ENCODE measurements around the gene SMIM7. TPM values are rescaled to one million over a fixed set of nuclear protein-coding genes. Genes with fewer than 3 reads are reported as not detected.

The SMIM7 gene
- total RNA-seq, 1 experiment from 2014 or later, result 66.4 TPM

GRCh38 chr19:16620584-16620983 is 39.4 kb downstream of the SMIM7 start:
- Histone ChIP-seq H3K9me3 (ENCODE audit: control insufficient read depth in 1 of 2, insufficient read depth in 1 of 2, low read depth in 1 of 2, low read length in 2 of 2) (no peaks in the 10 kb centered on the region), H2AFZ (ENCODE audit: low read depth, low read length, poor library complexity, severe bottlenecking) (no peak overlapping the region), H3K4me3 (replicated peaks in 1 of 2; ENCODE audit: low read depth in 1 of 2, low read length in 2 of 2) (no peak overlapping the region), H3K4me2 (ENCODE audit: low read length) (no peak overlapping the region), H3K27ac (ENCODE audit: low read depth, low read length) (no peak overlapping the region), H3K79me2 (ENCODE audit: insufficient read depth, low read length) (peaks cover 100% of the 10 kb centered on the region), H3K36me3 (ENCODE audit: control insufficient read depth in 1 of 2, insufficient read depth in 2 of 2, low read length in 2 of 2) (peaks cover 3 to 16% of the 10 kb centered on the region in 2 experiments; a peak in 2 of 4 replicates), H3K9ac (ENCODE audit: low read length) (no peak overlapping the region), H3K4me1 (ENCODE audit: control insufficient read depth in 1 of 2, insufficient read depth in 2 of 2, low read length in 2 of 2) (0 out of 4 replicates have a peak, but pooled peaks cover 0 to 8% of the 10 kb centered on the region in 2 experiments), H3K27me3 (ENCODE audit: insufficient read depth, low read length) (no peaks in the 10 kb centered on the region), H3K9me2 (ENCODE audit: insufficient read depth) (no peaks in the 10 kb centered on the region), H4K20me1 (ENCODE audit: insufficient read depth) (peaks cover 5% of the 10 kb centered on the region; the same call in 1 of the 2 replicates)
- ChIA-PET RAD21 (ENCODE audit: low non-redundant PET in 1 of 2, low total read pairs in 2 of 2, uncharacterized antibody in 2 of 2, unreplicated experiment in 2 of 2) (no interaction called here), POLR2A (no interaction called here), CTCF (no interaction called here)
- DNase-seq (ENCODE audit: low read depth, low spot score) (no peak), ATAC-seq (no peak)
- intact Hi-C loops (cut with micrococcal nuclease), result no loop called here
- TF ChIP-seq EGR1 (IDR thresholded peaks at IDR 0.05; ENCODE audit: low read depth) (no peak), SP1 (IDR thresholded peaks at IDR 0.05; ENCODE audit: low read depth) (no peak), JUND (IDR thresholded peaks at IDR 0.05) (no peak), YY1 (IDR thresholded peaks at IDR 0.05; ENCODE audit: extremely low read depth, insufficient replicate concordance, low read depth, low read length) (no peak), SIN3A (IDR thresholded peaks at IDR 0.05; ENCODE audit: low read depth) (no peak), EZH2phosphoT487 (IDR thresholded peaks at IDR 0.05; ENCODE audit: borderline replicate concordance) (no peak), MAX (IDR thresholded peaks at IDR 0.05) (no peak), ELF1 (IDR thresholded peaks at IDR 0.05; ENCODE audit: borderline replicate concordance, low read depth) (no peak), TCF7L2 (IDR thresholded peaks at IDR 0.05; ENCODE audit: borderline replicate concordance, extremely low read depth, insufficient read depth, insufficient read length) (no peak)
- no TSS peak for BruUV-seq (replicated peaks)

- no TSS peak for BruUV-seq (replicated peaks)
- intact Hi-C loops (cut with micrococcal nuclease), result no loop called here
- CTCF ChIA-PET, result no interaction called here
Observed at GRCh38 chr19:16620018-16620417, 39.9 kb downstream of the SMIM7 start.

More at GRCh38 chr19:16620018-16620417, 39.9 kb downstream of the SMIM7 start:
- 0 out of 2 replicates have a peak, but pooled peaks cover 5% of the 10 kb centered on the region for H4K20me1 ChIP-seq (ENCODE audit: insufficient read depth)
- 0 out of 4 replicates have a peak, but pooled peaks cover 0 to 8% of the 10 kb centered on the region in 2 experiments for H3K4me1 ChIP-seq (ENCODE audit: control insufficient read depth in 1 of 2, insufficient read depth in 2 of 2, low read length in 2 of 2)
- no peak overlapping the region for H3K4me3 ChIP-seq (replicated peaks in 1 of 2; ENCODE audit: low read depth in 1 of 2, low read length in 2 of 2)
- DNase-seq (ENCODE audit: low read depth, low spot score), result no peak
- RAD21 ChIA-PET (ENCODE audit: low non-redundant PET in 1 of 2, low total read pairs in 2 of 2, uncharacterized antibody in 2 of 2, unreplicated experiment in 2 of 2), result no interaction called here
- no peak overlapping the region for H3K9ac ChIP-seq (ENCODE audit: low read length)
- no peak for ATAC-seq
- no peak overlapping the region for H3K27ac ChIP-seq (ENCODE audit: low read depth, low read length)
- TF ChIP-seq ZFX (IDR thresholded peaks at IDR 0.05), result no peak
- TF ChIP-seq CTCF (IDR thresholded peaks at IDR 0.05 in 2 of 3, conservative IDR thresholded peaks at IDR 0.05 in 1 of 3; ENCODE audit: borderline replicate concordance in 1 of 3, insufficient read depth in 1 of 3, low read depth in 2 of 3, low read length in 2 of 3), result no peak
- no peak for TF ChIP-seq SIN3A (IDR thresholded peaks at IDR 0.05; ENCODE audit: low read depth)
- TF ChIP-seq CBX3 (IDR thresholded peaks at IDR 0.05; ENCODE audit: low read depth), result no peak
- TF ChIP-seq CEBPB (IDR thresholded peaks at IDR 0.05; ENCODE audit: low read depth), result no peak
- no peak overlapping the region for H3K4me2 ChIP-seq (ENCODE audit: low read length)
- H3K9me3 ChIP-seq (ENCODE audit: control insufficient read depth in 1 of 2, insufficient read depth in 1 of 2, low read depth in 1 of 2, low read length in 2 of 2), result no peaks in the 10 kb centered on the region
- peaks cover 3 to 12% of the 10 kb centered on the region in 2 experiments; a peak in 2 of 4 replicates for H3K36me3 ChIP-seq (ENCODE audit: control insufficient read depth in 1 of 2, insufficient read depth in 2 of 2, low read length in 2 of 2)
- POLR2A ChIA-PET, result no interaction called here
- H3K79me2 ChIP-seq (ENCODE audit: insufficient read depth, low read length), result peaks cover 99% of the 10 kb centered on the region
- no peaks in the 10 kb centered on the region for H3K9me2 ChIP-seq (ENCODE audit: insufficient read depth)
- H3K27me3 ChIP-seq (ENCODE audit: insufficient read depth, low read length), result no peaks in the 10 kb centered on the region
- H2AFZ ChIP-seq (ENCODE audit: low read depth, low read length, poor library complexity, severe bottlenecking), result no peak overlapping the region
